Activated naive CD4-positive, alpha-beta T cell treated with anti-CD3 and anti-CD28 coated beads for 36 hours (primary cell): ENCODE measurements around the gene ZBTB20. TPM values are rescaled to one million over a fixed set of nuclear protein-coding genes. Genes with fewer than 3 reads are reported as not detected.

ENCODE experiments used
- CTCF ChIA-PET: fragments of 350-600 bp; sonication (Branson Sonifier 250); formaldehyde crosslinking; loops from one replicate; lab custom pipeline; 2021; ENCODE audit warnings: antibody characterized with exemption; lab: Charles Lee
- DNase-seq: peaks from one replicate; pipeline ENCODE4 v3.0.0-alpha.2; 2020
- H3K27ac Mint-ChIP-seq: one replicate; pipeline ENCODE4 v1.8.0; 2021; ENCODE audit warnings: mild to moderate bottlenecking, mixed read lengths
- H3K27me3 Mint-ChIP-seq: one replicate; pipeline ENCODE4 v1.8.0; 2021; ENCODE audit warnings: low read depth, mixed read lengths
- H3K36me3 Mint-ChIP-seq: one replicate; pipeline ENCODE4 v1.8.0; 2021; ENCODE audit warnings: low read depth, mixed read lengths
- H3K4me1 Mint-ChIP-seq: one replicate; pipeline ENCODE4 v1.8.0; 2021; ENCODE audit warnings: low read depth, mixed read lengths
- H3K4me3 Mint-ChIP-seq: one replicate; pipeline ENCODE4 v1.8.0; 2021; ENCODE audit warnings: mild to moderate bottlenecking, moderate library complexity, mixed read lengths
- H3K9me3 Mint-ChIP-seq: one replicate; pipeline ENCODE4 v1.8.0; 2021; ENCODE audit warnings: mixed read lengths
- intact Hi-C: fragments of 100-400 bp; cut with micrococcal nuclease; formaldehyde crosslinking; loops from one replicate; pipeline ENCODE4 v1.15.1; 2023
- total RNA-seq, 2 experiments: library from RNA; stranded (reverse); gene quantifications; one replicate each; pipeline ENCODE4 v1.2.3, GENCODE V29; 2021

The ZBTB20 gene
- total RNA-seq, 2 experiments from 2014 or later: 4.5 to 4.7 TPM

DNA sequence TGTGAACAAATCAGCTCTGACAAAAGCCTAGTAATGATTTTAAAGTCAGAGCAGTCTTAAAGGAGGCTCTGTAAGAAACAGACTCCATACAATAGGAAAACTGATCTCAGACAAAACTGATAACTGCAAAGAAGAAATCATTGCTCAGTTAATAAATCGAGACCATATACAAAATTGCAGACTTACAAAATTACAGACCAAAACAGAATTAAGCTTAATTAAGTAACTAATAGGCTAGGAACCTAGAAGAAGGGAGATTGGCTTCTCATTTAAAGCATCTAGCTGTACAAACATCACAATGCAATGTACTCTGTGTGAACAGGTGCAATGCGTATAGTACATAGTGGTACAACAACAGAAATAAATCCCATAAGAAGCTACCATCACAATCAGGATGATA, 46.3 kb downstream of the ZBTB20 start:
- H3K27me3 Mint-ChIP-seq: no peaks in the 10 kb centered on the region
- intact Hi-C loops: loop anchor here (1.0 kb wide), 2 partner anchors 41 to 46 kb away; partner anchors contain the start of gene ZBTB20
- DNase-seq: no peak
- peaks cover 8% of the 10 kb centered on the region for H3K36me3 Mint-ChIP-seq
- peak overlapping the region; percentile 83 for H3K4me3 Mint-ChIP-seq
- CTCF ChIA-PET: interaction anchor here (0.5 to 1.8 kb wide), 7 partner anchors 8 to 539 kb away, joined by 3 to 7 read pairs (median 4); no protein-coding TSS in a partner anchor
- peaks cover 46% of the 10 kb centered on the region for H3K4me1 Mint-ChIP-seq
- H3K9me3 Mint-ChIP-seq: no peaks in the 10 kb centered on the region
- H3K27ac Mint-ChIP-seq: peak overlapping the region; percentile 85

DNA sequence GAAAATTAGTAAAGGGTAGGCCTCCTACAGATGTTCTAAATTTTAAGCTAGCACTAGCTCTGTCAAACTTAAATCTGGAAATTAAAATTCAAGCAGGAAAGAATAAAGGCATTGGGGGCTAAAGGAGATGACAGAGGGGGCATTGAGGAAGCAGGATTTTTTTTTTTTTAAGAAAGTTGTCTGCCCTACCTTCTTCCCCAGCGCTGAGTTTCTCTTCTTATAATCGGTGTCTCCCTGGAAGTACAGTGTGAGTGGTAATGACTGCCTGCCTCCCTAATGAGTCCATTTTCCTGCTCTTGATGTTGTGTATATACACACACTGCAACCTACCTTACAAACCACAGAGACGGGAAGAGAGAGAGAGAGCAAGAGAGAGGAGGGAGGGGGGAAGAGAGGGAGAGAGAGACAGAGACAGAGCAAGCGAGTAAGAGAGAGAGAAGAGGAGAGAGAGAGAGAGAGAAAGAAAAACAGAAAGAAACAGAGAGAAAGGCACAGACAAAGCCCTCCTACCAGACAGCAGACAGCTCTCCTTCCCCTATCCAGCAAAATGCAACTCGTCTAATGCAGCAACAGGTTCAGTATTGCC, 47.0 kb downstream of the ZBTB20 start:
- H3K4me3 Mint-ChIP-seq: peak overlapping the region; percentile 83
- peaks cover 49% of the 10 kb centered on the region for H3K4me1 Mint-ChIP-seq
- H3K27ac Mint-ChIP-seq: peak overlapping the region; percentile 85
- H3K9me3 Mint-ChIP-seq: no peaks in the 10 kb centered on the region
- DNase-seq: peak; percentile 29
- no peaks in the 10 kb centered on the region for H3K27me3 Mint-ChIP-seq
- CTCF ChIA-PET: interaction anchor here (0.6 to 1.8 kb wide), 6 partner anchors 7 to 538 kb away, joined by 3 to 7 read pairs (median 4); no protein-coding TSS in a partner anchor
- H3K36me3 Mint-ChIP-seq: peaks cover 8% of the 10 kb centered on the region
- intact Hi-C loops: loop anchor here (1.0 kb wide), 2 partner anchors 42 to 47 kb away; partner anchors contain the start of gene ZBTB20

DNA sequence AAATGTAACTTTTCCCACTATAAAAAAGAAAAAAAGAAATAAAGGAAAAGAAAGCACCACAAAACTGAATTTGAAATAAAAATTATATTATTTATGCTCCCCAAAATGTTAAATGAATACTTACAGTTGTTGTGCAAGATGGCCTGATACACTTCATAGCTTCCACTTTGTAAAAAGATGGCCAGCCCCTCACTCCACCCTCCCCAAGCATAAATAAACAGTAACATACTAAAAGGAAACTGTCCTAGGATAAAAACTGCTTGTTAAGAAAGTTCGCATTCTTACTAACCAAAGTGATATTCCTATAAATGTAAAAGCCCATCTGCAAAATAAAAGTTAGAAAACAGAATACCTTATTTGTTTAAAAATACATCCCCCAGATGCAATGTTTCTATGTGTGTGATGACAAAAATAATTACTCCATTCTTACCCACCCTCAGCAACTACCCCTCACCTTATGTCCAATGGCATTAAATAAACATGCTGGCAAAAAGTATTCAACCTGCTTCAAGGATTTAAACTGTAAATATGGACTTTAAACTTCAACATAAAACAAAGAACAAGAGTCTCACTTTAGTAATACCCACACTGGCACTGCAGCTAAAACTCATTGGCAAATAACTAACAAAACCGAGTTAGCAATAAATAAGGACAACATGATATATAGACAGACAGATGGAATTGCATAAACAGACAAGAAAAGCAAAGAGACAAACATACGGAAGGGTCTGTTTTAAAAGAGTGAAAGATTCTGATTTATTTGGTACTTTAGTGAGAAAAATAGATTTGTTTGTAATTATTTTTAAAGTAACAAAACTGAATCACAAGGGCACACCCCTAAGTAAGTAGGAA, 47.7 kb downstream of the ZBTB20 start:
- CTCF ChIA-PET: interaction anchor here (0.6 to 1.8 kb wide), 2 partner anchors 64 to 92 kb away, joined by 4 to 7 read pairs; no protein-coding TSS in a partner anchor
- Mint-ChIP-seq H3K9me3 (no peaks in the 10 kb centered on the region), H3K4me3 (peak overlapping the region; percentile 83), H3K27me3 (no peaks in the 10 kb centered on the region), H3K27ac (peak overlapping the region; percentile 85), H3K36me3 (peaks cover 6% of the 10 kb centered on the region), H3K4me1 (peaks cover 49% of the 10 kb centered on the region)
- DNase-seq: no peak
- intact Hi-C loops: no loop called here

DNA sequence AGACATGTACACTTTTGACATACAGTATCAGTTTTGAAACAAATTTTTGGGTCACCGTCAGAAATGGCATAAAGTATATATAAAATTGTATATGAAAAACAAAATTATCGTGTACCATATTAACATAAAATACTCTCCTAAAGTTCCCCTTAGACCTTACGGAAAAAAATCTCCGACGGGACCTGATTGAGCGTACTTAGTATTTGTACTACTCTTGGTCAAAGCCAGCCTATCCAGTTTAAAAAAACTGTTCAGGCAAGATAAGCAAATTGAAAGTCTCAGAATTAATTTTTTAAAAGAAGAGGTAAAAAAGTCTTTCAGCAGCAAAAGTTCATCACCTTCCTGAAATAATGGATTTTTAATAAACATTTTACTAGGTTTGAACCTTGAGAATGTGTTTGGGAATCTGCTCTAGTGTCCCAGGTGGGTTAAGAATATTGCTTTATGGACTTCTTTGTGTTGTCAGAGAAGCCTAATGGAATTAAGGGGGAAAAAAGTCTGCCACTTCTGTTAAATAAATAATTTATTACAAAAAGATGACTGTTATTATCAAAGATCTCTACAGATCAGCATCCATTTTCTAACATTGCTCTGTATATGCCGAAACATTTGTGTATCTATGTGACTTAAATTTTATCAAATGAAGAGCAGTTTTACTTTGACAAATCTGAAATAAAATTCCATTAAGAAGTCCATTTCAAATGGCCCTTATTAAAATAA, 48.6 kb downstream of the ZBTB20 start:
- CTCF ChIA-PET: no interaction called here
- H3K27ac Mint-ChIP-seq: no peak overlapping the region
- no peaks in the 10 kb centered on the region for H3K9me3 Mint-ChIP-seq
- intact Hi-C loops: no loop called here
- H3K4me1 Mint-ChIP-seq: peaks cover 53% of the 10 kb centered on the region
- no peak overlapping the region for H3K4me3 Mint-ChIP-seq
- H3K36me3 Mint-ChIP-seq: no peaks in the 10 kb centered on the region
- no peaks in the 10 kb centered on the region for H3K27me3 Mint-ChIP-seq
- no peak for DNase-seq

DNA sequence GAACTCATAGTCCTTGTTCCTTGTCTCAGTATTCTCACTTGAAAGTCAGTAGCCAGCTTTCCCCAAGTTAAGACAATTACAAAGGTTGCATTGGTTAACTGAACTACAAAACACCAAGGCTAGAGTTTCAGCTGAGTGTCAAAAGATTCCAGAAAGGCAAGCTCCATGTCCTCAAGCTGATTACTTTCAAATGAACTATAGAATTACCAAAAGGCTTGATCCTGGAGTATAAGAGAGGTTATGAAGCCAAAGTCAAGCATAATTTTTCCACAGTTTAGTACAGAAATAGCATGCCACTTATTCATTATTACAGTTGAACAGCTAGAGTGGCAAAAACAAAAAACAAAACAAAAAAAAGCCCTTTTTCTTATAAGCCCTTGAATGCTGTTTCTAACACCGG, 51.9 kb downstream of the ZBTB20 start:
- CTCF ChIA-PET: interaction anchor here (1.9 kb wide), 1 partner anchor 10 kb away, joined by 9 read pairs; no protein-coding TSS in a partner anchor
- no peak overlapping the region for H3K4me3 Mint-ChIP-seq
- intact Hi-C loops: no loop called here
- H3K4me1 Mint-ChIP-seq: peaks cover 46% of the 10 kb centered on the region
- DNase-seq: no peak
- no peaks in the 10 kb centered on the region for H3K27me3 Mint-ChIP-seq
- no peaks in the 10 kb centered on the region for H3K36me3 Mint-ChIP-seq
- no peaks in the 10 kb centered on the region for H3K9me3 Mint-ChIP-seq
- no peak overlapping the region for H3K27ac Mint-ChIP-seq

DNA sequence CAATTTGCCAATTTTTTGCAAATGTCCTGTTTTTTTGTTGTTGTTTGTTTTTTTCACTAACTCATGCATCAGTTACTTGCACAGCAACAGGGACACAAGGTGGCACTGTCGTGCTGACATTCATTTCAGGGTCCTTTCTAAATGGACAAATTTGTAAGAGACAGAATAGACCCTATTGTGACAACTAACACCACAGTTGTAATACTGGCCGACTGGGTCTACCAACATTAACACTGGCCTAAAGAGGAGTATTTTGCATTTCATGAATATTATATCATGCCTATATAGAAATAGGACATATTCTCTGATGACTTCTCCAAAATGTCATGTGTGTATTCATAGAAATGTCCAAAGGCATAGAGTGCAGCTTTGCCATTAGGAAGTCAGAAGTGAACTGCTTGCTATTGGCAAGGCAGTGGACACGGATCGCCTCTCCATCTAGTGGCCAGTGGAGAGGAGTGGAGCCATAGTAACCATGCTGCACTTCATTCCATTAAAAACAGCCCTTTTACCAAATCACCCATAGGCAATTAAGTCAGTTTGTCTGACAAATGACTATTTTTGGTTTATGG, 54.8 kb downstream of the ZBTB20 start:
- CTCF ChIA-PET: interaction anchor here (0.6 to 3.8 kb wide), 22 partner anchors 9 to 692 kb away, joined by 3 to 67 read pairs (median 4); no protein-coding TSS in a partner anchor
- H3K4me1 Mint-ChIP-seq: peaks cover 34% of the 10 kb centered on the region
- peak; percentile 79 for DNase-seq
- no peak overlapping the region for H3K4me3 Mint-ChIP-seq
- H3K36me3 Mint-ChIP-seq: no peaks in the 10 kb centered on the region
- no peak overlapping the region for H3K27ac Mint-ChIP-seq
- H3K9me3 Mint-ChIP-seq: no peaks in the 10 kb centered on the region
- intact Hi-C loops: loop anchor here (1.0 to 5.0 kb wide), 10 partner anchors 52 to 722 kb away; partner anchors contain the start of gene ZBTB20
- no peaks in the 10 kb centered on the region for H3K27me3 Mint-ChIP-seq

DNA sequence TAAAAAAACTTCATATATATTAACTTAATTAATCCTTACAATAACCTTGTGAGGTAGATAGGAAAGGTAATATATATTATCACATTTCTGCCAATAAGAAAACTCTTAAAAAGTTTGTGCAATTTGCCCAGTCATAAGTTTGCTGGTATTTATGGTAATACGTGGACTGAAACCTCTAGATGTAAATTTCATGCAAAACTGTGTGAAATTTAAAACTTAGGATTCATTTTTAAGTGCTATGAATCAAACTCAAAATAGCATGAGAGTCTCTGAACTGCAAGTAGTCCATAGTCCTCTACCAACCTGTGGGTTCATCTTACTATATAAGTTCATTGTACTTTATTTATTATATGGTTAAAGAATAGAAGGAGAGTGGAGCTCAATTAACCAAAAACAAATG, 56.4 kb downstream of the ZBTB20 start:
- H3K4me3 Mint-ChIP-seq: no peak overlapping the region
- H3K27me3 Mint-ChIP-seq: no peaks in the 10 kb centered on the region
- DNase-seq: no peak
- H3K9me3 Mint-ChIP-seq: no peaks in the 10 kb centered on the region
- H3K4me1 Mint-ChIP-seq: peaks cover 38% of the 10 kb centered on the region
- H3K36me3 Mint-ChIP-seq: no peaks in the 10 kb centered on the region
- H3K27ac Mint-ChIP-seq: no peak overlapping the region
- CTCF ChIA-PET: interaction anchor here (0.6 to 3.8 kb wide), 12 partner anchors 12 to 693 kb away, joined by 3 to 67 read pairs (median 4); no protein-coding TSS in a partner anchor
- intact Hi-C loops: loop anchor here (5.0 kb wide), 1 partner anchor 422 kb away; no protein-coding TSS in a partner anchor

DNA sequence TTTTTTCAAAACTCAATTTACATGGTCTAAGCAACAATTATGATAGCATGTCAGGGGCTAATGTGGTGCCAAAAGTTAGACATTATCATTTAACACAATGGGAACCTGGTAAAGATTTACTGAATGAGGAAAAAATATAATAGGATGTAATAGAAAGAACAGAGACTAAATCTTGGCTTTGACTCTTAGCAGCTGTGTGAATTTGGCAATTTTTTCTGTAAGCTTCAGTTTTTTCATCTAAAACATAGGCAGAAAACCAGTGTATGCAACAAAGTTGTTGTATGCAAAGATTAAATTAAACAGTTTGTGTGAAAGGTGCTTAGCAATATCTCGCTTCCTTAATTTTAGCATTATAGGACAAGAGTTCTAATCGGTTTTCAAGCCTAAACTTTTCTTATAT, 57.6 kb downstream of the ZBTB20 start:
- CTCF ChIA-PET: no interaction called here
- no peaks in the 10 kb centered on the region for H3K9me3 Mint-ChIP-seq
- no peak overlapping the region for H3K27ac Mint-ChIP-seq
- intact Hi-C loops: no loop called here
- peaks cover 45% of the 10 kb centered on the region for H3K4me1 Mint-ChIP-seq
- no peaks in the 10 kb centered on the region for H3K27me3 Mint-ChIP-seq
- H3K36me3 Mint-ChIP-seq: no peaks in the 10 kb centered on the region
- DNase-seq: no peak
- no peak overlapping the region for H3K4me3 Mint-ChIP-seq

DNA sequence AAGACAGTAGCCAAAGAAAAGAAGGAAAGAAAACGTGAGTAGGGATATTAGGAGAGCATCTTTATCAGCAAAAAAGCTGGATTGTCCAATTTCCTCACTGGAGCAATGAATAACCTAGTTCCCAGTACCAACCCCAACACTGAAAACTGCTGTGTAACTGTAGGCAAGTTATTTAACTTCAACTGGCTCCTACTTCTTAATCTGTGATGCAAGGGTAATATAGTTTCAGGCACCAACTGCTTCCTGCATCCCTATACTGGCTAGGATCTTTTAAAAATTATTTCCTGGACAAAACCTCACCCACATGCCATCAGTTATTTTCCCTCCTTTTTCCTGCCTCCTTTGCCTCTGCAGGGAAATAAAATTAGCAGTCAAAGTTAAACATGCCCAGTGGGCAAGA, 59.6 kb downstream of the ZBTB20 start:
- CTCF ChIA-PET: interaction anchor here (0.7 to 1.3 kb wide), 3 partner anchors 118 to 702 kb away, joined by 3 read pairs; no protein-coding TSS in a partner anchor
- Mint-ChIP-seq H3K4me1 (peaks cover 35% of the 10 kb centered on the region), H3K27me3 (no peaks in the 10 kb centered on the region), H3K4me3 (no peak overlapping the region), H3K36me3 (no peaks in the 10 kb centered on the region), H3K9me3 (no peaks in the 10 kb centered on the region), H3K27ac (no peak overlapping the region)
- intact Hi-C loops: no loop called here
- no peak for DNase-seq

DNA sequence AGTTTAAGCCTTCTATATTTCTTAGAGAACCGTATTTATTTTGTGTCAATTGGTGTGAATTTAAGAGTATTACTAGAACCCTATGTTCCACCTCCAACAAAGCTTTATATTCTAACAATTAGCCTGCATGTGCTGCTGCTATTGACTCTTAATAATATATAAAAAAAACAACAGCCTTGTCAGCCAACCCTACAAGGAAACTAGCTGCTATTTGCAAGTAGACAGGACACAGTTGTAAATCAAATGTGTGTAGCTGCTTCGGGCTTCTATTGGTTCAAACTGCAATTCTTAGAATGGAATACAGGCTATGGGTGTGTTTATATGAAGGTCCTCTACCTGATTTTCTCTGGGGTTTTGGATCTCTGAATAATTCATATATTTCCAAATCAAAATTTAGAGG, 60.7 kb downstream of the ZBTB20 start:
- intact Hi-C loops: no loop called here
- CTCF ChIA-PET: interaction anchor here (0.7 to 2.3 kb wide), 6 partner anchors 9 to 56 kb away, joined by 3 to 9 read pairs (median 4); no protein-coding TSS in a partner anchor
- peaks cover 36% of the 10 kb centered on the region for H3K4me1 Mint-ChIP-seq
- no peak for DNase-seq
- H3K27ac Mint-ChIP-seq: no peak overlapping the region
- H3K4me3 Mint-ChIP-seq: no peak overlapping the region
- no peaks in the 10 kb centered on the region for H3K27me3 Mint-ChIP-seq
- no peaks in the 10 kb centered on the region for H3K36me3 Mint-ChIP-seq
- H3K9me3 Mint-ChIP-seq: no peaks in the 10 kb centered on the region

DNA sequence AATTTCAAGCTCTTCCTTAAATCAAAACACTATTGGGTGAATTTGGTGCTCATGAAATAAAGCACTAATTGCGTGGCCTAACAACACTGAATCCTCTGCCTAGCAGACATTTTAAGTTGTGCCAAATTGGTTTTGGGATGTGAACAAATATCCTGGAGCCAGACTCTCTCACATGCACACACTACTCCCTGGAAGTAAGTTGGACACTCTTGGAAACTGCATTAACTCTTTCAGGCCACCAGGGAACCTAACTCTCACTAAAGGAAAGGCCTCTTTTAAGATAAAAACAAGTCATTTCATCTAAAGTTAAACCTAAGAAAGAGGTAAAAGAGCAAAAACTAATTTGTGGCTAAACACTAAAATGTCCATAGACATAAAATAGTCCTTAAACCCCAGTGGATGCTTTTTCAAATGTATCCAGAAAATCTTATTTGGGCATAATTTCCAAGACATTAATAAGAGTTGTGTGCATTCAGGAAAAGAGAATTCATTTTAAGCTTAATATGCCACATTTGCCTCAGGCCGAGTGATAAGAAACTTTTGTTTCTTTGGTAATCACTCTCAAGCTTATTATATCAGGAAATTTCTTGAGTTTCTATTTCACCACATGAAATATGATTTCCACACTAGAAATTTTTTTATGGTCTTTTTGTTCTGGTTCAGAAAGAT, 61.8 kb downstream of the ZBTB20 start:
- Mint-ChIP-seq H3K27ac (no peak overlapping the region), H3K4me1 (peaks cover 37% of the 10 kb centered on the region)

More for the DNA sequence above, 61.8 kb downstream of the ZBTB20 start:
- Mint-ChIP-seq H3K27me3 (no peaks in the 10 kb centered on the region), H3K9me3 (no peaks in the 10 kb centered on the region), H3K4me3 (no peak overlapping the region), H3K36me3 (no peaks in the 10 kb centered on the region)
- DNase-seq: no peak
- CTCF ChIA-PET: interaction anchor here (0.6 to 2.3 kb wide), 6 partner anchors 10 to 133 kb away, joined by 3 to 9 read pairs (median 4); no protein-coding TSS in a partner anchor
- intact Hi-C loops: no loop called here
